ENCODE measurements around the gene WNT16.

DNA sequence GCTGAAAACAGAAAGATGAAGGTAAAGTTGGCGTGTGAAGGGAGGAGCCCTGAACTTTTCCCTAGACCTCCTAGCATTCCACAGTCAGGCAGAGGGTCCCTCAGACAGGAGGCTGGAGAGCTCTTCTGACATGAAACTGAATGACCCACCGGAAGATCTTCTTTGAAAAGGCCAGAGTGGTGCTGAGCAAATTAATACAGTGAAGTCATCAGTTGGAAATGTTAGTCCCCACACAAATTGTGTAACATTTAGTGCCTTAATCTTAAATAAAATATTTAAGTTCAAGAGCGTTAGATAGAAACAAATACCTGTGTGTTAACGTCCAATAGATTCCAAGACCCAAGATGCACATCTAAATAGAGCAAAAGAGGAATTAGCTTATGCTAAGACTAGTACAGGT is 49.0 kb upstream of the WNT16 start:
- no peak for TF ChIP-seq EZH2phosphoT487 (IDR thresholded peaks at IDR 0.05; ENCODE audit: borderline replicate concordance)
- TF ChIP-seq, protein P1, sequence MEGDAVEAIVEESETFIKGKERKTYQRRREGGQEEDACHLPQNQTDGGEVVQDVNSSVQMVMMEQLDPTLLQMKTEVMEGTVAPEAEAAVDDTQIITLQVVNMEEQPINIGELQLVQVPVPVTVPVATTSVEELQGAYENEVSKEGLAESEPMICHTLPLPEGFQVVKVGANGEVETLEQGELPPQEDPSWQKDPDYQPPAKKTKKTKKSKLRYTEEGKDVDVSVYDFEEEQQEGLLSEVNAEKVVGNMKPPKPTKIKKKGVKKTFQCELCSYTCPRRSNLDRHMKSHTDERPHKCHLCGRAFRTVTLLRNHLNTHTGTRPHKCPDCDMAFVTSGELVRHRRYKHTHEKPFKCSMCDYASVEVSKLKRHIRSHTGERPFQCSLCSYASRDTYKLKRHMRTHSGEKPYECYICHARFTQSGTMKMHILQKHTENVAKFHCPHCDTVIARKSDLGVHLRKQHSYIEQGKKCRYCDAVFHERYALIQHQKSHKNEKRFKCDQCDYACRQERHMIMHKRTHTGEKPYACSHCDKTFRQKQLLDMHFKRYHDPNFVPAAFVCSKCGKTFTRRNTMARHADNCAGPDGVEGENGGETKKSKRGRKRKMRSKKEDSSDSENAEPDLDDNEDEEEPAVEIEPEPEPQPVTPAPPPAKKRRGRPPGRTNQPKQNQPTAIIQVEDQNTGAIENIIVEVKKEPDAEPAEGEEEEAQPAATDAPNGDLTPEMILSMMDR (conservative IDR thresholded peaks at IDR 0.05; ENCODE audit: low read length): no peak

Measured in Loucy (cell line).